ENCODE data around the gene HPS1.

DNA sequence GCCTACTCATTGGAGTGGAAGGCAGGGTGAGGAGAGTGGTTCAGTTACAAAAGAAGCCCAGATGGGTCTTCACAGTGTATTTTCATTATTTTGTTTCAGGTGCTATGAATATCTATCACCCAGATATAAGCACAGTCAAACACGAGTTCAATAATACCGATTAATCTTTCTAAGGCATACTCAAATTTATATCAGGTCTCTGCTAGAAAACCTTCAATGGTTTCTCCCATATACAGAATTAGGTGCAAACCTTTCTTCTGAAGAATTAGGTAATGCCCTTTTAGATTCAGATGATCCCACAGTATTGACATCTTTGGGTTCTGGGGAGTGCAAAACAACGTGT, 14.7 kb upstream of the HPS1 start:
- no peak for TF ChIP-seq POLR2A (IDR thresholded peaks at IDR 0.05; ENCODE audit: low read depth, low read length)
- no peak for TF ChIP-seq EZH2 (IDR thresholded peaks at IDR 0.05; ENCODE audit: borderline replicate concordance, low read depth, low read length, severe bottlenecking)
- TF ChIP-seq JUN (IDR thresholded peaks at IDR 0.05; ENCODE audit: borderline replicate concordance, insufficient read depth, insufficient read length, low read depth), result no peak
- TF ChIP-seq, protein P1, sequence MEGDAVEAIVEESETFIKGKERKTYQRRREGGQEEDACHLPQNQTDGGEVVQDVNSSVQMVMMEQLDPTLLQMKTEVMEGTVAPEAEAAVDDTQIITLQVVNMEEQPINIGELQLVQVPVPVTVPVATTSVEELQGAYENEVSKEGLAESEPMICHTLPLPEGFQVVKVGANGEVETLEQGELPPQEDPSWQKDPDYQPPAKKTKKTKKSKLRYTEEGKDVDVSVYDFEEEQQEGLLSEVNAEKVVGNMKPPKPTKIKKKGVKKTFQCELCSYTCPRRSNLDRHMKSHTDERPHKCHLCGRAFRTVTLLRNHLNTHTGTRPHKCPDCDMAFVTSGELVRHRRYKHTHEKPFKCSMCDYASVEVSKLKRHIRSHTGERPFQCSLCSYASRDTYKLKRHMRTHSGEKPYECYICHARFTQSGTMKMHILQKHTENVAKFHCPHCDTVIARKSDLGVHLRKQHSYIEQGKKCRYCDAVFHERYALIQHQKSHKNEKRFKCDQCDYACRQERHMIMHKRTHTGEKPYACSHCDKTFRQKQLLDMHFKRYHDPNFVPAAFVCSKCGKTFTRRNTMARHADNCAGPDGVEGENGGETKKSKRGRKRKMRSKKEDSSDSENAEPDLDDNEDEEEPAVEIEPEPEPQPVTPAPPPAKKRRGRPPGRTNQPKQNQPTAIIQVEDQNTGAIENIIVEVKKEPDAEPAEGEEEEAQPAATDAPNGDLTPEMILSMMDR (IDR thresholded peaks at IDR 0.05; ENCODE audit: extremely low read depth in 1 of 2, insufficient read depth in 1 of 2, low read depth in 1 of 2, low read length in 2 of 2), result no peak

Data from endothelial cell of umbilical vein (primary cell).